Natural killer cell (primary cell): ENCODE data around the gene ANKRD63. TPM values are rescaled to one million over a fixed set of nuclear protein-coding genes. Genes with fewer than 3 reads are reported as not detected.

ENCODE experiments used
- ATAC-seq, 3 donors: fragments of 150-1000 bp in 2 of 3; fragments of 200-7000 bp in 1 of 3; cut with Tn5 transposase; 1 replicate in 1 of 3; 2 replicates in 2 of 3; pipeline ENCODE4 v1.10.0; 2021; ENCODE audit warnings: mild to moderate bottlenecking in 2 of 3, moderate library complexity in 2 of 3
- DNase-seq, 2 donors: peaks; one replicate each; pipeline versions ENCODE4 v3.0.0 to v3.0.0-alpha.2; 2013 to 2021; ENCODE audit warnings: mixed read lengths in 1 of 2
- H3K27ac ChIP-seq: one replicate; pipeline ENCODE4 v1.5.1; 2013; ENCODE audit warnings: mild to moderate bottlenecking, low read length
- H3K27me3 ChIP-seq: one replicate; pipeline ENCODE4 v1.6.1; 2013; ENCODE audit warnings: low read length; ENCODE audit not compliant: control insufficient read depth, insufficient read depth
- H3K36me3 ChIP-seq: one replicate; pipeline ENCODE4 v1.6.1; 2013; ENCODE audit warnings: low read length; ENCODE audit not compliant: control insufficient read depth, insufficient read depth
- H3K4me1 ChIP-seq: one replicate; pipeline ENCODE4 v1.6.1; 2013; ENCODE audit warnings: low read length; ENCODE audit not compliant: control insufficient read depth, insufficient read depth
- H3K4me3 ChIP-seq: one replicate; pipeline ENCODE4 v1.5.1; 2013; ENCODE audit warnings: low read length
- H3K9me3 ChIP-seq: one replicate; pipeline ENCODE4 v1.6.1; 2013; ENCODE audit warnings: low read length; ENCODE audit not compliant: control insufficient read depth, insufficient read depth
- H3K27ac Mint-ChIP-seq, 2 donors: one replicate each; pipeline ENCODE4 v1.8.0; 2022; ENCODE audit warnings: mild to moderate bottlenecking in 2 of 2, mixed read lengths in 2 of 2, moderate library complexity in 1 of 2
- H3K27me3 Mint-ChIP-seq, 2 donors: one replicate each; pipeline ENCODE4 v1.8.0; 2022; ENCODE audit warnings: low read depth in 2 of 2, mixed read lengths in 2 of 2
- H3K36me3 Mint-ChIP-seq: one replicate; pipeline ENCODE4 v1.8.0; 2022; ENCODE audit warnings: mixed read lengths
- H3K4me1 Mint-ChIP-seq, 2 donors: one replicate each; pipeline ENCODE4 v1.8.0; 2022; ENCODE audit warnings: mixed read lengths in 2 of 2
- H3K4me3 Mint-ChIP-seq: one replicate; pipeline ENCODE4 v1.8.0; 2022; ENCODE audit warnings: mild to moderate bottlenecking, moderate library complexity, mixed read lengths
- H3K9me3 Mint-ChIP-seq, 2 donors: one replicate each; pipeline ENCODE4 v1.8.0; 2022; ENCODE audit warnings: mixed read lengths in 2 of 2
- WGBS: methylation state at CpG from one replicate; pipeline ENCODE4 v1.1.7; 2013; ENCODE audit warnings: missing lambda C conversion rate; ENCODE audit not compliant: insufficient coverage; 5-methylcytosine and 5-hydroxymethylcytosine counted together
- intact Hi-C: fragments of 100-400 bp; cut with micrococcal nuclease; formaldehyde crosslinking; loops from one replicate; pipeline ENCODE4 v1.14.2; 2022
- total RNA-seq, 4 donors: library from RNA; stranded (reverse); fragments of 120-200 nt in 1 of 4; gene quantifications; one replicate each; pipeline versions ENCODE4 v1.2.3 to v1.2.4, GENCODE V29; 2013 to 2022
- TF ChIP-seq, protein P1 (sequence below): fragments of 200-600 bp; IDR thresholded peaks from one replicate; pipeline ENCODE4 v1.8.0; 2022; ENCODE audit warnings: antibody characterized with exemption

Gene ANKRD63
- total RNA-seq, 3 donors from 2014 or later (not counting 1 experiment from before 2014, with no cell fraction given), result not detected

DNA sequence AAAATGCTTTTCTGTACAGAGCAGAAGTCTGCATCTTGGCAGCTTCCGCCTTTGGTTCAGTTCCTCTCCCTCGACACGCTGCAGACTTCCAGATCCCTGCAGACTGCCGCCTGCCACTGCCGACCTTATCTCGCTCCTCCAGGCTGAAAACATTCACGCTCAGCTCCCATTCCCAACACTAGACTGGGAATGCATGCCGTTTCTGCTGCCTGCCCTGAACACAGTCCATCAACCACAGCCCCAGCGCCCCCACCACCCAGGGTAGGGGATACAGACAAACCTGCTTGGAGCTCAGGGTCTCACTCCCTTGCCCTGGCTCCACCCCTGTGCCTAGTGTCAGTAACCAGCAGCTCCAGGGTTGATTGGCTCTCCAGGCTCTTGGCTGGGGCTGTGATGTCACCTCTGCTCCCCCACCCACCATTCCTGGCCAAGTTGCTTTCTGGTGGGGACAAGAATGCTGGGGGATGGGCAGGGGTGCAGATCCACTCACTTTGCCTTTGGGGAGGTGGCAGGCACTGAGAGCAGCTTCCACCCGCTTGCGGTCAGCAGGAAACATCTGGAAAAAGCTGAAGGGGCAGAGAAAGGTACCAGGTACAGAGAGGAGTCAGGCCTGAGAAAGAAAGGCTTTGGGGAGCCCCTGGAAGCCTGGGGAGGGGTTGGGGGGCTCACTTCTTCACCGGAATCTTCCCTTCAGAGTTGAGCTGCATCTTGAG, 18.8 kb upstream of the ANKRD63 start:
- no peaks in the 10 kb centered on the region for H3K9me3 Mint-ChIP-seq
- peaks cover 8% of the 10 kb centered on the region for H3K36me3 Mint-ChIP-seq
- intact Hi-C loops, result no loop called here
- ATAC-seq (no peak), DNase-seq (no peak)
- H3K4me1 ChIP-seq, result peaks cover 26% of the 10 kb centered on the region
- H3K4me3 ChIP-seq, result no peak overlapping the region
- no peaks in the 10 kb centered on the region for H3K27me3 ChIP-seq
- peaks cover 75% of the 10 kb centered on the region for H3K36me3 ChIP-seq
- WGBS, result 75% methylated on average over 12 of the region's 12 CpGs
- H3K9me3 ChIP-seq, result no peaks in the 10 kb centered on the region
- no peak overlapping the region for H3K4me3 Mint-ChIP-seq
- no peak overlapping the region for H3K27ac Mint-ChIP-seq
- TF ChIP-seq, protein P1, sequence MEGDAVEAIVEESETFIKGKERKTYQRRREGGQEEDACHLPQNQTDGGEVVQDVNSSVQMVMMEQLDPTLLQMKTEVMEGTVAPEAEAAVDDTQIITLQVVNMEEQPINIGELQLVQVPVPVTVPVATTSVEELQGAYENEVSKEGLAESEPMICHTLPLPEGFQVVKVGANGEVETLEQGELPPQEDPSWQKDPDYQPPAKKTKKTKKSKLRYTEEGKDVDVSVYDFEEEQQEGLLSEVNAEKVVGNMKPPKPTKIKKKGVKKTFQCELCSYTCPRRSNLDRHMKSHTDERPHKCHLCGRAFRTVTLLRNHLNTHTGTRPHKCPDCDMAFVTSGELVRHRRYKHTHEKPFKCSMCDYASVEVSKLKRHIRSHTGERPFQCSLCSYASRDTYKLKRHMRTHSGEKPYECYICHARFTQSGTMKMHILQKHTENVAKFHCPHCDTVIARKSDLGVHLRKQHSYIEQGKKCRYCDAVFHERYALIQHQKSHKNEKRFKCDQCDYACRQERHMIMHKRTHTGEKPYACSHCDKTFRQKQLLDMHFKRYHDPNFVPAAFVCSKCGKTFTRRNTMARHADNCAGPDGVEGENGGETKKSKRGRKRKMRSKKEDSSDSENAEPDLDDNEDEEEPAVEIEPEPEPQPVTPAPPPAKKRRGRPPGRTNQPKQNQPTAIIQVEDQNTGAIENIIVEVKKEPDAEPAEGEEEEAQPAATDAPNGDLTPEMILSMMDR, result no peak
- H3K27me3 Mint-ChIP-seq, result no peaks in the 10 kb centered on the region
- no peak overlapping the region for H3K27ac ChIP-seq
- peaks cover 41 to 45% of the 10 kb centered on the region in 2 donors for H3K4me1 Mint-ChIP-seq

DNA sequence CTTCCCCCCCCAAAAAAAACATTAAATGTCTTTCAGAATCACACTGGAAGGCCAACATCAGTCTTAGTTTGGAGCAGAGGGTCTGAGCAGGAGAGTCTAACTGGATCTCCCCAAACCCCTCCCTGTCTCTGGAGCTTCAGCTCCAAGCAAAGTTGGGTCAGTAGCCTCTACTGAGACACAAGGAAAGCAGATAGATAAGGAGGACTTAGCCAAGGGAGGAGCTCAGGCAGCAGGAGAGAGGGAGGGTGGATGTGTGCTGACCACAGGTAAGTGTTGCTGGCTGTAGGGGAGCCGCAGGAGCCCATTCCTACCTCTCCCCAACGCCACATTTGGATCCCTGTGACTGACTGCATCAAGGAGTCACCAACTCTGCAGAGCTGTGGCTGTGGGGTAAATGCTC, 17.9 kb upstream of the ANKRD63 start:
- H3K36me3 ChIP-seq, result peaks cover 82% of the 10 kb centered on the region
- ATAC-seq (no peak), DNase-seq (no peak)
- Mint-ChIP-seq H3K27ac (no peak overlapping the region), H3K27me3 (no peaks in the 10 kb centered on the region), H3K4me3 (no peak overlapping the region), H3K4me1 (peaks cover 33 to 37% of the 10 kb centered on the region in 2 donors), H3K9me3 (no peaks in the 10 kb centered on the region), H3K36me3 (peaks cover 8% of the 10 kb centered on the region)
- H3K4me3 ChIP-seq, result no peak overlapping the region
- no peak overlapping the region for H3K27ac ChIP-seq
- intact Hi-C loops, result no loop called here
- H3K27me3 ChIP-seq, result no peaks in the 10 kb centered on the region
- TF ChIP-seq, protein P1, result no peak
- WGBS, result 95% methylated on average over 2 of the region's 2 CpGs
- peaks cover 17% of the 10 kb centered on the region for H3K4me1 ChIP-seq
- H3K9me3 ChIP-seq, result no peaks in the 10 kb centered on the region

DNA sequence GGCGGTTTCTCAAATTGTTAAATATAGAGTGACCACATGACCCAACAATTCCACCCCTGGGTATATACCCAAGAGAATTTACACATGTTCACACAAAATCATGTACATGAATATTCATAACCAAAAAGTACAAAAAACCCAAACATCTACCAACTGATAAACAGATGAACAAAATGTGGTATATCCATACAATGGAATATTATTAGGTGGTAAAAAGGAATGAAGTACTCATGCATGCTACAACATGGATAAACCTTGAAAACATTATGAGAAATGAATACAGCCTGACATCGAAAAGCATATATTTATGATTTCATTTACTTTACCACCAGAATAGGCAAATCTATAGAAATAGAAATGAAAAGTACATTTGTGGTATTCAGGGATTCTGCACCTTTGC, 17.5 kb upstream of the ANKRD63 start:
- DNase-seq (no peak), ATAC-seq (no peak)
- peaks cover 13% of the 10 kb centered on the region for H3K4me1 ChIP-seq
- Mint-ChIP-seq H3K9me3 (no peaks in the 10 kb centered on the region), H3K4me1 (peaks cover 29 to 39% of the 10 kb centered on the region in 2 donors), H3K4me3 (no peak overlapping the region), H3K27ac (no peak overlapping the region), H3K36me3 (peaks cover 8% of the 10 kb centered on the region), H3K27me3 (no peaks in the 10 kb centered on the region)
- peaks cover 86% of the 10 kb centered on the region for H3K36me3 ChIP-seq
- H3K27me3 ChIP-seq, result no peaks in the 10 kb centered on the region
- no peak overlapping the region for H3K27ac ChIP-seq
- no peaks in the 10 kb centered on the region for H3K9me3 ChIP-seq
- TF ChIP-seq, protein P1, result no peak
- no peak overlapping the region for H3K4me3 ChIP-seq
- 100% methylated on average over 1 of the region's 2 CpGs for WGBS
- intact Hi-C loops, result no loop called here
